H9 (cell line): ENCODE results near the gene IL32. TPM values are rescaled to one million over a fixed set of nuclear protein-coding genes. Genes with fewer than 3 reads are reported as not detected.

Experiments
- DNase-seq: peaks from one replicate; pipeline ENCODE4 v3.0.0-alpha.2; 2017
- H2AFZ ChIP-seq: one replicate; pipeline ENCODE4 v1.6.1; 2013; ENCODE audit warnings: mild to moderate bottlenecking, low read length, control low read depth, moderate library complexity
- H2AK5ac ChIP-seq: 2 replicates; pipeline ENCODE4 v1.6.1; 2013; ENCODE audit warnings: low read length, control low read depth, mixed read lengths; ENCODE audit not compliant: insufficient read length
- H2BK120ac ChIP-seq: one replicate; pipeline ENCODE4 v1.6.1; 2013; ENCODE audit warnings: low read depth, mild to moderate bottlenecking, low read length, control low read depth, inconsistent platforms; ENCODE audit not compliant: poor library complexity, severe bottlenecking
- H2BK12ac ChIP-seq: 2 replicates; pipeline ENCODE4 v1.6.1; 2013; ENCODE audit warnings: low read length, control low read depth, mixed read lengths, low read depth; ENCODE audit not compliant: insufficient read length
- H2BK15ac ChIP-seq: 2 replicates; pipeline ENCODE4 v1.6.1; 2013; ENCODE audit warnings: low read depth, low read length, control low read depth
- H2BK20ac ChIP-seq: one replicate; pipeline ENCODE4 v1.6.1; 2013; ENCODE audit warnings: low read depth, mild to moderate bottlenecking, low read length, control low read depth, inconsistent platforms; ENCODE audit not compliant: poor library complexity, severe bottlenecking
- H2BK5ac ChIP-seq: 2 replicates; pipeline ENCODE4 v1.6.1; 2013; ENCODE audit warnings: low read length, control low read depth, mixed read lengths; ENCODE audit not compliant: insufficient read length
- H3K14ac ChIP-seq: 2 replicates; pipeline ENCODE4 v1.6.1; 2013; ENCODE audit warnings: low read length, control low read depth; ENCODE audit not compliant: insufficient read depth
- H3K18ac ChIP-seq: 2 replicates; pipeline ENCODE4 v1.6.1; 2013; ENCODE audit warnings: low read depth, mild to moderate bottlenecking, mixed read lengths, low read length, control low read depth; ENCODE audit not compliant: insufficient read length
- H3K23ac ChIP-seq: 2 replicates; pipeline ENCODE4 v1.6.1; 2013; ENCODE audit warnings: low read length, control low read depth, mixed read lengths, low read depth; ENCODE audit not compliant: insufficient read length
- H3K23me2 ChIP-seq: 2 replicates; pipeline ENCODE4 v1.6.1; 2013; ENCODE audit warnings: low read depth, mild to moderate bottlenecking, mixed read lengths, low read length, control low read depth; ENCODE audit not compliant: insufficient read length, poor library complexity, severe bottlenecking
- H3K27ac ChIP-seq: 2 replicates; pipeline ENCODE4 v1.5.1; 2013; ENCODE audit warnings: low read length, control low read depth, mixed read lengths, low read depth; ENCODE audit not compliant: insufficient read length
- H3K27me3 ChIP-seq: 2 replicates; pipeline ENCODE4 v1.6.1; 2013; ENCODE audit warnings: low read length, control low read depth, inconsistent platforms; ENCODE audit not compliant: insufficient read depth
- H3K4ac ChIP-seq: 2 replicates; pipeline ENCODE4 v1.6.1; 2013; ENCODE audit warnings: low read depth, mild to moderate bottlenecking, control low read depth, inconsistent platforms, low read length, moderate library complexity
- H3K4me1 ChIP-seq: 2 replicates; pipeline ENCODE4 v1.6.1; 2013; ENCODE audit warnings: low read length, control low read depth, inconsistent platforms; ENCODE audit not compliant: insufficient read depth
- H3K4me2 ChIP-seq: 2 replicates; pipeline ENCODE4 v1.6.1; 2013; ENCODE audit warnings: low read length, control low read depth, mixed read lengths; ENCODE audit not compliant: insufficient read length, insufficient read depth
- H3K56ac ChIP-seq: 2 replicates; pipeline ENCODE4 v1.6.1; 2013; ENCODE audit warnings: low read depth, mild to moderate bottlenecking, mixed read lengths, low read length, control low read depth; ENCODE audit not compliant: insufficient read length
- H3K79me1 ChIP-seq: 2 replicates; pipeline ENCODE4 v1.6.1; 2013; ENCODE audit warnings: low read depth, mild to moderate bottlenecking, moderate library complexity, low read length, control low read depth, inconsistent platforms; ENCODE audit not compliant: insufficient read depth, poor library complexity, severe bottlenecking
- H3K79me2 ChIP-seq: 2 replicates; pipeline ENCODE4 v1.6.1; 2013; ENCODE audit warnings: low read length, control low read depth, inconsistent platforms; ENCODE audit not compliant: insufficient read depth
- H3K9ac ChIP-seq: 2 replicates; pipeline ENCODE4 v1.6.1; 2013; ENCODE audit warnings: low read length, control low read depth, mixed read lengths; ENCODE audit not compliant: insufficient read length; ENCODE audit errors: extremely low read depth
- H3K9me3 ChIP-seq: one replicate; pipeline ENCODE4 v1.6.1; 2013; ENCODE audit warnings: low read depth, low read length, inconsistent platforms; ENCODE audit not compliant: control insufficient read depth
- H3T11ph ChIP-seq: one replicate; pipeline ENCODE4 v1.6.1; 2013; ENCODE audit warnings: mild to moderate bottlenecking, low read length, control low read depth, inconsistent platforms
- H4K20me1 ChIP-seq: one replicate; pipeline ENCODE4 v1.6.1; 2013; ENCODE audit not compliant: control insufficient read depth, insufficient read length, insufficient read depth
- H4K5ac ChIP-seq: 2 replicates; pipeline ENCODE4 v1.6.1; 2013; ENCODE audit warnings: low read depth, mild to moderate bottlenecking, mixed read lengths, low read length, control low read depth; ENCODE audit not compliant: insufficient read length
- H4K8ac ChIP-seq: replicated peaks from 2 replicates; pipeline ENCODE4 v1.6.1; 2013; ENCODE audit warnings: low read length, control low read depth, mixed read lengths, low read depth; ENCODE audit not compliant: insufficient read length
- H4K91ac ChIP-seq: 2 replicates; pipeline ENCODE4 v1.6.1; 2013; ENCODE audit warnings: low read depth, mild to moderate bottlenecking, moderate library complexity, mixed read lengths, low read length, control low read depth; ENCODE audit not compliant: insufficient read length
- H3K27ac Mint-ChIP-seq, 3 experiments: 2 replicates in 2 of 3; 3 replicates in 1 of 3; pipeline ENCODE4 v1.8.0; 2020 to 2021; ENCODE audit warnings: mixed read lengths in 3 of 3, mild to moderate bottlenecking in 1 of 3, moderate library complexity in 1 of 3
- H3K27me3 Mint-ChIP-seq: 2 replicates; pipeline ENCODE4 v1.8.0; 2021; ENCODE audit warnings: low read depth, mild to moderate bottlenecking, moderate library complexity, mixed read lengths
- H3K36me3 Mint-ChIP-seq, 3 experiments: 2 replicates in 2 of 3; 3 replicates in 1 of 3; pipeline ENCODE4 v1.8.0; 2020 to 2021; ENCODE audit warnings: low read depth in 3 of 3, mixed read lengths in 3 of 3; ENCODE audit not compliant: insufficient read depth in 1 of 3
- H3K4me1 Mint-ChIP-seq, 2 experiments: 2 replicates each; pipeline ENCODE4 v1.8.0; 2020; ENCODE audit warnings: mixed read lengths in 2 of 2
- H3K4me3 Mint-ChIP-seq, 2 experiments: 2 replicates in 1 of 2; 3 replicates in 1 of 2; pipeline ENCODE4 v1.8.0; 2020 to 2021; ENCODE audit warnings: mild to moderate bottlenecking in 2 of 2, mixed read lengths in 2 of 2, moderate library complexity in 1 of 2
- H3K9me3 Mint-ChIP-seq, 2 experiments: 2 replicates in 1 of 2; 3 replicates in 1 of 2; pipeline ENCODE4 v1.8.0; 2020; ENCODE audit warnings: mild to moderate bottlenecking in 2 of 2, mixed read lengths in 2 of 2, moderate library complexity in 1 of 2
- CTCF ChIP-seq: fragments of 200-600 bp; sonication (generic); conservative IDR thresholded peaks from 3 replicates; pipeline ENCODE4 v1.8.0; 2021; ENCODE audit warnings: antibody characterized with exemption, mild to moderate bottlenecking
- WGBS: extraction: QIAGEN DNeasy Blood & Tissue Kit; methylation state at CpG from one replicate; pipeline ENCODE4 v1.1.7; 2013; ENCODE audit warnings: missing lambda C conversion rate, low lambda C conversion rate, mixed read lengths; ENCODE audit not compliant: insufficient read length; ENCODE audit errors: extremely low coverage; 5-methylcytosine and 5-hydroxymethylcytosine counted together
- total RNA-seq: library from RNA; stranded (reverse); gene quantifications from 2 replicates; pipeline ENCODE4 v1.2.1, GENCODE V29; 2021

The IL32 gene
- total RNA-seq, 1 experiment from 2014 or later: 2.0 TPM

- Mint-ChIP-seq H3K36me3 (peaks cover 17 to 37% (median 25%) of the 10 kb centered on the region in 3 experiments), H3K27ac (peak within 1 kb of the TSS; percentile 98 to 100 (median 99)), H3K4me3 (peak within 1 kb of the TSS; percentile 93 to 96), H3K4me1 (peaks cover 34 to 64% of the 10 kb centered on the region in 2 experiments), H3K9me3 (no peaks in the 10 kb centered on the region; a peak in 2 of 5 replicates), H3K27me3 (peaks cover 7% of the 10 kb centered on the region; the same call in 1 of the 2 replicates)
- Histone ChIP-seq H3K4ac (no peak within 1 kb of the TSS; the same call in 1 of the 2 replicates), H4K5ac (no peak within 1 kb of the TSS), H3K27me3 (no peaks in the 10 kb centered on the region), H3K79me1 (no peaks in the 10 kb centered on the region), H3K27ac (peak within 1 kb of the TSS; percentile 64), H4K20me1 (no peaks in the 10 kb centered on the region), H2AFZ (no peak within 1 kb of the TSS), H3T11ph (no peak within 1 kb of the TSS), H3K79me2 (peaks cover 9% of the 10 kb centered on the region; the same call in 1 of the 2 replicates), H3K4me1 (peaks cover 2% of the 10 kb centered on the region; the same call in 1 of the 2 replicates), H3K56ac (no peak within 1 kb of the TSS), H3K23ac (no peak within 1 kb of the TSS), H4K8ac (no peak within 1 kb of the TSS), H3K18ac (peak within 1 kb of the TSS; percentile 89), H2AK5ac (no peak within 1 kb of the TSS), H2BK20ac (no peak within 1 kb of the TSS), H4K91ac (no peak within 1 kb of the TSS), H3K23me2 (peaks cover 33% of the 10 kb centered on the region), H2BK5ac (no peak within 1 kb of the TSS), H2BK12ac (no peak within 1 kb of the TSS), H3K14ac (peak within 1 kb of the TSS; percentile 87), H3K4me2 (peak within 1 kb of the TSS; percentile 51), H3K9me3 (no peaks in the 10 kb centered on the region), H2BK15ac (no peak within 1 kb of the TSS), H2BK120ac (no peak within 1 kb of the TSS), H3K9ac (peak within 1 kb of the TSS; percentile 76)
- peak; percentile 83 for DNase-seq
- TF ChIP-seq CTCF: 0 out of 3 replicates have a peak, but pooled peaks have one; percentile 11
- no CpG with 5 or more reads among the region's 49 CpGs for WGBS
Measured at GRCh38 chr16:3020247-3020603, 45.2 kb upstream of the IL32 start, which contains the start of gene TNFRSF12A. Gene TNFRSF12A, plus strand, starts transcription at chr16:3020368. Its CDS starts 30 bp downstream, at chr16:3020398.
